ENCODE measurements around the gene GHITM. TPM values are rescaled to one million over a fixed set of nuclear protein-coding genes. Genes with fewer than 3 reads are reported as not detected.
A peak's percentile ranks its signal among the peaks of the same experiment; 100 is the strongest.
"Not testable (repeated sequence)": the region's sequence is repeated elsewhere in the genome, so short reads cannot be mapped to it uniquely, and the experiment has no call there.

Gene GHITM
- total RNA-seq, 4 donors from 2014 or later: 110 to 165 (median 149) TPM

DNA sequence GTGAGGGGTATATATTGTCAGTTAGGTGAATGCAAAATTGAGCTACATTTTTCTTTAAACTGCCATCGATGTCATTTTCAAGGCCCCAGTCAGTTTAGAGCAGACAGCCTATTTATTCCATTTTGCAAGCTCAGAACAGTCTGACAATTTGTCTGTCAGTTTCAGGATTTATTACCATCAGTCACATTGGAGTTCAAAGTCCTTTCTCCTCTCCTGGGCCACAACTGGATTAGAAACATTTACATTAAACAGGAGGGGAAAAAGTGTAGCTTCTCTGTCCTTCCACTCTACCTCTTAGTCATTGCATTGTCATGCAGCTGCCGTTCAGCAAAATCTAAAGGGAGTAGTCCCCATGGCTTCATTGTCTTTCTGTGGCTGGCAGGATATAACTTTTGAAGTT, 3.5 kb upstream of the GHITM start:
- TF ChIP-seq, protein P1, sequence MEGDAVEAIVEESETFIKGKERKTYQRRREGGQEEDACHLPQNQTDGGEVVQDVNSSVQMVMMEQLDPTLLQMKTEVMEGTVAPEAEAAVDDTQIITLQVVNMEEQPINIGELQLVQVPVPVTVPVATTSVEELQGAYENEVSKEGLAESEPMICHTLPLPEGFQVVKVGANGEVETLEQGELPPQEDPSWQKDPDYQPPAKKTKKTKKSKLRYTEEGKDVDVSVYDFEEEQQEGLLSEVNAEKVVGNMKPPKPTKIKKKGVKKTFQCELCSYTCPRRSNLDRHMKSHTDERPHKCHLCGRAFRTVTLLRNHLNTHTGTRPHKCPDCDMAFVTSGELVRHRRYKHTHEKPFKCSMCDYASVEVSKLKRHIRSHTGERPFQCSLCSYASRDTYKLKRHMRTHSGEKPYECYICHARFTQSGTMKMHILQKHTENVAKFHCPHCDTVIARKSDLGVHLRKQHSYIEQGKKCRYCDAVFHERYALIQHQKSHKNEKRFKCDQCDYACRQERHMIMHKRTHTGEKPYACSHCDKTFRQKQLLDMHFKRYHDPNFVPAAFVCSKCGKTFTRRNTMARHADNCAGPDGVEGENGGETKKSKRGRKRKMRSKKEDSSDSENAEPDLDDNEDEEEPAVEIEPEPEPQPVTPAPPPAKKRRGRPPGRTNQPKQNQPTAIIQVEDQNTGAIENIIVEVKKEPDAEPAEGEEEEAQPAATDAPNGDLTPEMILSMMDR (IDR thresholded peaks at IDR 0.05): no peak
- ATAC-seq (ENCODE audit: low FRiP score): no peak
- no peak for DNase-seq (ENCODE audit: low spot score)

DNA sequence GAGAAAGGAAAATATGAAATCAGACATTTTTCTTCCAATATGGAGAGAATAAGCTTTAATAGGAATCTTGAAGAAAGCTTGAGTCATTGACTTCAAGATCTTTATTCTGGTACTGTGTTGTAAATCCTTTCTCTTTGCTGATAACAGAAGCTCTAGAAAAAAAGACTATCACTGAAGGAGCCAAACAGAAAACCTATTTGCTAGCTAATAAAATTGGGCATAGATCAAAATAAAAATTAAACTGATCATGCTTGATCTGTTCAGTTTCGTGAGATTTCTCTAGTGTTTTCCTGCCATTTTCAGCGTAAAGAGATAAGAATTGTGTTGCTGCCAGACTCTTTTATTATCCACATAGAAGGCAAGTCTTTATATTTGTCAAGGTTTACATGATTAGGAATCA, 1.5 kb upstream of the GHITM start:
- ATAC-seq (ENCODE audit: low FRiP score) (no peak), DNase-seq (ENCODE audit: low spot score) (no peak)
- TF ChIP-seq, protein P1 (IDR thresholded peaks at IDR 0.05): no peak

DNA sequence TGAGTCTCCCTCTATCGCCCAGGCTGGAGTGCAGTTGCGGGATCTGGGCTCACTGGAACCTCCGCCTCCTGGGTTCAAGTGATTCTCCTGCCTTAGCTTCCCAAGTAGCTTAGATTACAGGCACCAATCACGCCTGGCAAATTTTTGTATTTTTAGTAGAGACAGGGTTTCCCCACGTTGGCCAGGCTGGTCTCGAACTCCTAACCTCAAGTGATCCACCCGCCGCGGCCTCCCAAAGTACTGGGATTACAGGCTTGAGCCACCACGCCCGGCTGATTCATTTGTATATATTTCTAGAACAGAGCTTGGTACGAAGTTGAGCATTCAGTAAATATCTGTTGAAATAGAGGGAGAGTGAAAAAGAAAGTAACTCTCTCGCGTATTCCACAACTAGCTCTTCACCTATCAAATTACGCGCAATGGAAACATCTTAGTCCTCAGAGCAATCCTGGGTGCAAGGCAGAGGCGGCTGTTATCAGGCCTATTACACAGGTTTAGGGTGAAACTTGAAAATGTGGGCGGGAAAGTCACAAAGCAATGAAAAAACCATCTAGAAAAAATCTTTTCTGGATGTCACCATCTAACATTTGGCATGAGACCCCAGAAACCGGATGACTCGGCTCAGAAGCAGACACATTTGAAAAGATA, 707 bp upstream of the GHITM start:
- TF ChIP-seq, protein P1 (IDR thresholded peaks at IDR 0.05): no peak
- ATAC-seq (ENCODE audit: low FRiP score): no peak
- no peak for DNase-seq (ENCODE audit: low spot score)

DNA sequence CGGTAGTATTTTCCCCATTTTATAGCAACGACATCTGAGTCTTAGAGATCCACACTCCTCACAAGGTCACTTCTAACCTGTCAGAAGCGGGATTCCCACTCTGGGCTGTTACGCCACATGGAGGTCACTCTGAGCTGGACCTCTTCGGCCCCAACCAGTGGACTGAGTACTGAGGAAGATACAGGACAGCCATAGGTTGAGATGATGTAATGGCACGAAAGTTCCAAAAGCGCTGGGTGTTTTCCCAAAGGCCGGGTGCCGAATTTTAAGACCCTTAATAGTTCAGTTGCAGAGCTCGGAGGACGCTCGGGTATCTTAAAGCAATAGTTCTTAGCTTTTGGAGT, 699 bp downstream of the GHITM start:
- DNase-seq (ENCODE audit: low spot score): no peak
- peak; percentile 33 for ATAC-seq (ENCODE audit: low FRiP score)
- TF ChIP-seq, protein P1 (IDR thresholded peaks at IDR 0.05): no peak

DNA sequence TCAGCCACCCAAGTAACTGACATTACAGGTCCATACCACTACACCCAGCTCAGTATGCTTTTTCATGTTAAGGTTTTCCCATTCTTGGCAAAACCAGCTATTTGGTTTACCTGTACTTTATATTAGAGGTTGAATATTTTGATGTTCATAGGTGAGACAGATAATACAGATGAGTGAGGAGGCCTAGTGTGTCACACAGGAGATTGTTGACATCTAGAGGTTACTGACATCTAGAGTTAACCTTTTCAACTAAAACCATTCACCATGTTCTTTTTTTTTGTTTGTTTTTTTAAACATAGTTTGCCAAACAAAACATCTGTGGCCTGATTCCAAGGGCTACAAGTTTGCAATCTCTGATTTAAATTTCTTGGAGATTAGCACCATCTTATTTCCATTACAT, 8.0 kb downstream of the GHITM start:
- TF ChIP-seq, protein P1 (IDR thresholded peaks at IDR 0.05): no peak
- no peak for DNase-seq (ENCODE audit: low spot score)
- ATAC-seq (ENCODE audit: low FRiP score): no peak

DNA sequence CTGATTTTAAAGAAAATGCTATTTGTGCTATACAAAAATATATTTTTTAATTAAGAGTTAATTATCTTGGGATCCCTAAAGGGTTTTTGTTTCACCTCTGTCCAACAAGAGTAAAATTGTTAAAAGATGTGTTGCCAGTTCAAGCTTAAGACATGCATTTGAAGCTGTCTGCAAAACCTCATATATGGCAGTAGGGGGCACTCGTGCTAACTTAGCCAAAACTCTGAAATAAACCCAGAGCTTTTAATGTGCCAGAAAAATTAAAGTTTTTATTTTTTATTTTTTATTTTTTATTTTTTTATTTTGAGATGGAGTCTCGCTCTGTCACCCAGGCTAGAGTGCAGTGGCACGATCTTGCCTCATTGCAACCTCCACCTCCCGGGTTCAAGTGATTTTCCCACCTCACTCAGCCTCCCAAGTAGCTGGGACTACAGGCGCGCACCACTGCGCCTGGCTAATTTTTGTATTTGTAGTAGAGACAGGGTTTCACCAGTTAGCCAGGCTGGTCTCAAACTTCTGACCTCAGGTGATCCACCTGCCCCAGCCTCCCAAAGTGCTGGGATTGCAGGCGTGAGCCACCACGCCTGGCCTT, 8.8 kb downstream of the GHITM start:
- not testable (repeated sequence) for DNase-seq (ENCODE audit: low spot score); ATAC-seq (ENCODE audit: low FRiP score)

DNA sequence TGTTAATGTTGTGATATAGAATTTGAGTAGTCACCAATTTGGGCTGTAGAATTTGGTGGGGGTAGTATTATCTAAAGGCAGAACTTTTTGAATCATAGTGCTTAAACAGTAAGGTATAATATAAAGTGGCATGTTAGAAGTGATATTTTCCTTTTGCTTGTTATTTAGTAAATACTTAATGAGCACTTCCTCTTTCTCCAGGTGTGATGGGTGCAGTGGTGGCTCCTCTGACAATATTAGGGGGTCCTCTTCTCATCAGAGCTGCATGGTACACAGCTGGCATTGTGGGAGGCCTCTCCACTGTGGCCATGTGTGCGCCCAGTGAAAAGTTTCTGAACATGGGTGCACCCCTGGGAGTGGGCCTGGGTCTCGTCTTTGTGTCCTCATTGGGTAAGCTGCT, 10.5 kb downstream of the GHITM start:
- ATAC-seq (ENCODE audit: low FRiP score): no peak
- no peak for DNase-seq (ENCODE audit: low spot score)

More for the DNA sequence above, 10.5 kb downstream of the GHITM start:
- TF ChIP-seq, protein P1 (IDR thresholded peaks at IDR 0.05): no peak
